Right lobe of liver (tissue), 6 donors: ENCODE measurements around the gene DAB2. TPM values are rescaled to one million over a fixed set of nuclear protein-coding genes. Genes with fewer than 3 reads are reported as not detected.

Source experiments
- ATAC-seq, 4 donors: fragments of 200-7000 bp; cut with Tn5 transposase; one replicate each; pipeline ENCODE4 v1.9.1; 2020; ENCODE audit warnings: mild to moderate bottlenecking in 4 of 4, moderate library complexity in 4 of 4
- DNase-seq, 3 donors: peaks; one replicate each; pipeline ENCODE4 v3.0.0-alpha.2; 2020
- H3K27ac ChIP-seq, 3 donors: fragments of 200-600 bp; one replicate each; pipeline ENCODE4 v1.8.0; 2022
- H3K27me3 ChIP-seq, 2 donors: fragments of 200-600 bp; one replicate each; pipeline ENCODE4 v1.8.0; 2022
- H3K36me3 ChIP-seq, 4 donors: fragments of 200-600 bp; sonication (generic) in 1 of 4; one replicate each; pipeline versions ENCODE4 v1.5.1 to v1.8.0; 2017 to 2022; ENCODE audit warnings: control low read depth in 1 of 4
- H3K4me1 ChIP-seq, 4 donors: fragments of 200-600 bp; sonication (generic) in 1 of 4; one replicate each; pipeline versions ENCODE4 v1.5.1 to v1.8.0; 2017 to 2022; ENCODE audit warnings: control low read depth in 1 of 4
- H3K4me3 ChIP-seq, 3 donors: fragments of 200-600 bp; one replicate each; pipeline ENCODE4 v1.8.0; 2022
- H3K9me3 ChIP-seq, 4 donors: fragments of 200-600 bp; sonication (generic) in 1 of 4; one replicate each; pipeline versions ENCODE4 v1.5.1 to v1.8.0; 2017 to 2022; ENCODE audit warnings: control low read depth in 1 of 4
- POLR2A ChIP-seq: fragments of 450-650 bp; IDR thresholded peaks from one replicate; pipeline ENCODE4 v1.6.1; 2017; ENCODE audit warnings: antibody characterized with exemption, mild to moderate bottlenecking
- WGBS: methylation state at CpG from one replicate; pipeline ENCODE4 v1.1.6; 2018; ENCODE audit warnings: low coverage, low lambda C conversion rate; ENCODE audit not compliant: insufficient coverage; ENCODE audit errors: missing lambda C conversion rate; 5-methylcytosine and 5-hydroxymethylcytosine counted together
- intact Hi-C, 2 donors: fragments of 100-400 bp; cut with DNase I; formaldehyde crosslinking; loops; one replicate each; pipeline versions ENCODE4 v1.11.2 to v1.14.1; 2022
- long read RNA-seq: library from polyadenylated mRNA; unstranded; transcript quantifications from one replicate; pipeline ENCODE4 v2.0.0, GENCODE V29; 2019
- total RNA-seq, 6 experiments: library from RNA; depleted of rRNA in 2 of 6; stranded (reverse); fragments of >200 nt in 2 of 6; fragmentation: NEBNext Ultra II Directional in 3 of 6; extraction: Animal tissue kit (Norgen Biotek cat#: 25700) in 3 of 6; gene quantifications; one replicate each; pipeline versions ENCODE4 v1.1.0 to v1.2.4, GENCODE V29; 2016 to 2023
- TF ChIP-seq, protein P1 (sequence below), 4 donors: fragments of 200-600 bp in 3 of 4; fragments of 450-650 bp in 1 of 4; IDR thresholded peaks; one replicate each; pipeline versions ENCODE4 v1.5.1 to v1.8.0; 2016 to 2022; ENCODE audit warnings: antibody characterized with exemption in 4 of 4, mild to moderate bottlenecking in 2 of 4
- donor health status: DM: no; HTN: yes; CAD: no.
- donor health status: DM: no; HTN: no; CAD: no.
- donor health status: DM: no; HTN: no; CAD: no.
- donor health status: DM: no; HTN: yes; CAD: no.
- donor health status: DM: no; HTN: yes; CAD: no.

The DAB2 gene
- total RNA-seq: 10 to 100 TPM in 5 of 6 experiments, 1 to 10 TPM in 1; 7.3 to 32.8 (median 14.0) TPM
- long read RNA-seq, partial matches to known transcripts: 3 of 3 reads
- long read RNA-seq, other reads (novel, unspliced or antisense): 0 of 3 reads

DNA sequence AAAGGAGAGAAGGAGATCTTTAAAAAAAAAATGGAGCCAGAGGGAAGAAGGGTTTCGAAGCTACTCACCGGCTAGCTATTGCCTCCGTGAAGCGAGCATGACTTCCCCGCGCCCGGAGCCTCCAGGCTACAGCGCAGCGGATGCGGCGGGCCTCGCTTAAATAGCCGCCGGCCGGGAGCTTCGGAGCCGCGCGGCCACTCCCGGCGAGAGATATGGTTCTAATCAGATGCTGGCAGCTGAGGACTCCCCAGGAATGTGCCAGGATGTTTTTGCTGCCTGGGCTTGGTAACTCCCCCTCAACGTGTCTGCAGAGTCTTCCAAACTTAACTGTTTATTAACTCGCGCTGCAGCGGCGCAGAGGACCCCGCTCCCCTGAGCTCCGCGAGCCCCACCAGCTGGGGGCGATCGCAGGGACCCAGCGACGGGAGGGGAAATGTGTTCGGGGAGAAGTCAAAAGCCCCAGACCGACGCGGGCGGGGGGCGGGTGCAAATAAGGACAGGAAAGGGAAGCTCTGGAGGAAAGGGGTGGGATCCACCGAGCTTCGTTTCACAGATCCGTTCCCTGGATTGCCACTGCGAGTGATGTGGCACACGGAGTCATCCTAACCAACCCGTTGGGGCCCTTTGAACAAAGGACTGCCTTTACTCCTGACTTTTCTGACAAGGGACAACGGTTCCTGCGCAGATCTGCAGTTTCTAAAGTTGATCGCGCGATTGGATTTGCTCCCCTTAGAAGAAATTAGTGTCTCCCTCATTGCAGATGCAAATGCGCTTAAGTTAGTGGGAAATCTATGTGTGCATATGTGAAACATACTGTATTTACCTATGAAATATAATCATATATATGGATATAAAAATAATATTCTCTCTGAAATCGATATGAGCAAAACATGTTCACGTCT, at the start of gene DAB2:
Gene DAB2 (minus strand): TSS at position 245 of the 902 bp plus-strand sequence. CDS start 30,660 bp downstream, outside the sequence.
- Histone ChIP-seq H3K36me3 (no peaks in the 10 kb centered on the region), H3K27me3 (no peaks in the 10 kb centered on the region), H3K9me3 (no peaks in the 10 kb centered on the region), H3K4me3 (peak within 1 kb of the TSS; percentile 31 to 58 (median 47)), H3K4me1 (peaks cover 0 to 4% (median 0%) of the 10 kb centered on the region in 4 donors), H3K27ac (peak within 1 kb of the TSS; percentile 4 to 83 (median 39))
- TF ChIP-seq POLR2A: peak; percentile 78
- TF ChIP-seq, protein P1, sequence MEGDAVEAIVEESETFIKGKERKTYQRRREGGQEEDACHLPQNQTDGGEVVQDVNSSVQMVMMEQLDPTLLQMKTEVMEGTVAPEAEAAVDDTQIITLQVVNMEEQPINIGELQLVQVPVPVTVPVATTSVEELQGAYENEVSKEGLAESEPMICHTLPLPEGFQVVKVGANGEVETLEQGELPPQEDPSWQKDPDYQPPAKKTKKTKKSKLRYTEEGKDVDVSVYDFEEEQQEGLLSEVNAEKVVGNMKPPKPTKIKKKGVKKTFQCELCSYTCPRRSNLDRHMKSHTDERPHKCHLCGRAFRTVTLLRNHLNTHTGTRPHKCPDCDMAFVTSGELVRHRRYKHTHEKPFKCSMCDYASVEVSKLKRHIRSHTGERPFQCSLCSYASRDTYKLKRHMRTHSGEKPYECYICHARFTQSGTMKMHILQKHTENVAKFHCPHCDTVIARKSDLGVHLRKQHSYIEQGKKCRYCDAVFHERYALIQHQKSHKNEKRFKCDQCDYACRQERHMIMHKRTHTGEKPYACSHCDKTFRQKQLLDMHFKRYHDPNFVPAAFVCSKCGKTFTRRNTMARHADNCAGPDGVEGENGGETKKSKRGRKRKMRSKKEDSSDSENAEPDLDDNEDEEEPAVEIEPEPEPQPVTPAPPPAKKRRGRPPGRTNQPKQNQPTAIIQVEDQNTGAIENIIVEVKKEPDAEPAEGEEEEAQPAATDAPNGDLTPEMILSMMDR (IDR thresholded peaks at IDR 0.05): peak; percentile 34 to 40 (median 36)
- 5% methylated on average over 33 of the region's 53 CpGs for WGBS
- ATAC-seq: peak; percentile 75 to 83 (median 82)
- intact Hi-C loops: no loop called here
- DNase-seq: peak; percentile 73 to 85 (median 77)

DNA sequence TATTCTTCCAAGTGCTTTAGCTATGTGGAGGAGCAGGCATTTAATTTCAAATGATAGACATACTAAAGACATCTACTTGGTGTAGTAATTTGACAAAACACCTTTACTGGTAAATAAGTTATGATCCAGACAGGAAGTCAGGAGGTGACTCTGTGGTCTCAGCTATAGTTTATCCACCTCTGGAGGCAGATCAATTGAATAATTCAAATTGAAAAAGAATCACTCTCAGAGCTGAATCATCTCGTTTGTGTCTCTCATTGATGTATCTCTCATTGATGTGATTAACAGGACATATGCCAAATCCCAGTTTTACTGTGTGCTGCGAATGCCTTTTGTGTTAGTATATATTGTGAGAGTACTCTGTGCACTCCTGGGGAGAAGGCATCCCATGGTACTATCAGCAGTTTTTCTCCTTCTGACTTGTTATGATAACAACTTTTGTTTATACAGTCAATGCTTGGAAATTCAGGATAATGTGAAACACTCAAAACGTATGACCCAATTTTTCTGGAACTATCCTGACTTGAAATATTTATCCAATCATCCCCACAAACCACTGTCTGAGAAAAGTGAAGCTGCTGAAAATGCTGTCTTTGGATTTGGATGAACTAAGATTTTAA, 48.5 kb upstream of the DAB2 start:
- no peak for DNase-seq
- Histone ChIP-seq H3K9me3 (no peaks in the 10 kb centered on the region), H3K27me3 (no peaks in the 10 kb centered on the region), H3K27ac (no peak overlapping the region), H3K4me3 (no peak overlapping the region), H3K4me1 (no peaks in the 10 kb centered on the region), H3K36me3 (no peaks in the 10 kb centered on the region)
- intact Hi-C loops: no loop called here
- ATAC-seq: no peak
- TF ChIP-seq, protein P1 (IDR thresholded peaks at IDR 0.05): no peak
- WGBS: 48% methylated on average over 3 of the region's 3 CpGs

DNA sequence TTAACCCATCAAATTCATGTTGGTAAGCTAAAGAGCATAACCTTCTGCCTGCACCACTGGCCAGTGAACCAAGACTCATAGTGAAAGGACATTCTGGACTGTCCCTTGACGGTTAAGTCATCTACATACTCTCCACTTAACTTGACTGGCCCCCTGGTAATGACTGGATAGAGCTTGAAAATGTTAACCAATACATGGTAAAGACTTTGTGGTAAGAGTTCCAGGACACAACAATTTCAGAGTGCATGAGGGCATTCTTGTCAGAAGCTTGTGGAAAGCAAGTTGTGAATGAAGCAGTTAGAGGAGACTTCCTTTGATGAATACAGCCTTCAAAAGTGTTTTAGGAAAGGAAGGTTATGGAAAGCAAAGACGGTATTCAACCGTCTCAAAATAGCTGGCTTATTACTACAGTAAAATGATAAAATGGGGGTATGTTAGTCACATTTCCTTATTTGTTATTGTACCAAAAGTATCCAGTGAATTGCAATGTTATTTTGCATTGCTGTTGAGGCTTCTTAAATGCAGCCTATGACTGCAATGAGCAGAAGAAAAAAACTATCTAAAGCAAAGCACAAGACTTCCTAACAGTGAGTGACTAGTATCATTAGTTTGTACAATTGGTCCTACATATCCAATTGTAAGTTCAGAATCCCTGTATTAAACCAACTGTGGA, 47.2 kb upstream of the DAB2 start:
- Histone ChIP-seq H3K4me1 (no peaks in the 10 kb centered on the region), H3K36me3 (no peaks in the 10 kb centered on the region), H3K27ac (no peak overlapping the region), H3K4me3 (no peak overlapping the region), H3K27me3 (no peaks in the 10 kb centered on the region), H3K9me3 (no peaks in the 10 kb centered on the region)
- TF ChIP-seq, protein P1 (IDR thresholded peaks at IDR 0.05): no peak
- TF ChIP-seq POLR2A: no peak
- ATAC-seq (no peak), DNase-seq (no peak)
- WGBS: 42% methylated on average over 3 of the region's 3 CpGs
- intact Hi-C loops: no loop called here

DNA sequence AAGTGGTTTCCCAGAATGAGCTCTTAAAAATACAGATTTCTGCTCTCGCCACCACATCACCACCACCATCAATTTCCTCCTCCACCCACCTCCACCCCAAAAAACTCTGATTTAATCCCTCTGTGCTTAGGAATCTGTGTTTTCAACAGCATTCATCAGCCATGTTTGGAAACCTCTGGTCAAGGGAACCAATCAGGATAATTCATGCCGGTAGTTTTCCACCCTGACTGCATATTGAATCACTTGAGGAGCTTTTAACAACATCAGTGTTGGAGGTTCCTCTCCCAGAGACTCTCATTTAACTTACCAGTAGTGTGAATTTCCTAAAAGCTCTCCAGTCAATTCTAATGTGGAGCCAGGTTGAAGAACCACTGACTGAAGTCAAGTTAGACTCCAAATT, 46.0 kb upstream of the DAB2 start:
- ATAC-seq: no peak
- H3K9me3 ChIP-seq: no peaks in the 10 kb centered on the region
- no peak overlapping the region for H3K27ac ChIP-seq
- no peak for DNase-seq
- TF ChIP-seq, protein P1 (IDR thresholded peaks at IDR 0.05): no peak
- TF ChIP-seq POLR2A: no peak
- H3K27me3 ChIP-seq: no peaks in the 10 kb centered on the region
- WGBS: 75% methylated on average over 2 of the region's 2 CpGs
- no peak overlapping the region for H3K4me3 ChIP-seq
- intact Hi-C loops: no loop called here
- no peaks in the 10 kb centered on the region for H3K36me3 ChIP-seq
- no peaks in the 10 kb centered on the region for H3K4me1 ChIP-seq
